Adrenal gland (tissue), 5 donors: ENCODE data around the gene COL6A3.

Source experiments
- POLR2A ChIP-seq, 2 donors: fragments of 450-650 bp; IDR thresholded peaks; one replicate each; pipeline ENCODE4 v1.6.1; 2017; ENCODE audit warnings: antibody characterized with exemption in 2 of 2, mild to moderate bottlenecking in 2 of 2, moderate library complexity in 1 of 2
- TF ChIP-seq, protein P1 (sequence below), 6 experiments: fragments of 450-650 bp in 4 of 6; fragments of 200-600 bp in 2 of 6; sonication (generic) in 1 of 6; IDR thresholded peaks; 1 replicate in 5 of 6; 2 replicates in 1 of 6; pipeline versions ENCODE4 v1.5.1 to v1.8.0; 2016 to 2021; ENCODE audit warnings: antibody characterized with exemption in 6 of 6, mild to moderate bottlenecking in 2 of 6, moderate library complexity in 1 of 6
- donor health status: DM: no; HTN: no; CAD: no.

DNA sequence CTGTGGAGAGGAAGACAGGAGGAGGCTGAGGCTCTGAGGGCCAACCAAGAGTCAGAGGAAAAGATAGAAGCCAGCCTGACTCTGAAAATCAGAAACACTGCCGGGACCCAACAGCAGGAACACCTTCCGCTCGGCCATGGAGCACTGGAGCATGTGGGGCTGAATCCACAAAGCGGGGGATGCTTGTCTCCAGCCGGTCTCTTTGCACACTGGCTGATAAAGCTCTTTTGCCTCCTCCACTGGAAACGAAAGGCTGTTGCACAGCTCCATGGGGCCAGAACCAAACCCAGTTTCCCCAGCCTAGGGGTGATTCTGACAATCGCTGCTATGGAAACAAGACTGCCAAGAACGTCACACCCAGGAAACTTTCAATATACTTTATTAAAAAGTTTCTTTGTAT, 90.3 kb downstream of the COL6A3 start:
- TF ChIP-seq, protein P1, sequence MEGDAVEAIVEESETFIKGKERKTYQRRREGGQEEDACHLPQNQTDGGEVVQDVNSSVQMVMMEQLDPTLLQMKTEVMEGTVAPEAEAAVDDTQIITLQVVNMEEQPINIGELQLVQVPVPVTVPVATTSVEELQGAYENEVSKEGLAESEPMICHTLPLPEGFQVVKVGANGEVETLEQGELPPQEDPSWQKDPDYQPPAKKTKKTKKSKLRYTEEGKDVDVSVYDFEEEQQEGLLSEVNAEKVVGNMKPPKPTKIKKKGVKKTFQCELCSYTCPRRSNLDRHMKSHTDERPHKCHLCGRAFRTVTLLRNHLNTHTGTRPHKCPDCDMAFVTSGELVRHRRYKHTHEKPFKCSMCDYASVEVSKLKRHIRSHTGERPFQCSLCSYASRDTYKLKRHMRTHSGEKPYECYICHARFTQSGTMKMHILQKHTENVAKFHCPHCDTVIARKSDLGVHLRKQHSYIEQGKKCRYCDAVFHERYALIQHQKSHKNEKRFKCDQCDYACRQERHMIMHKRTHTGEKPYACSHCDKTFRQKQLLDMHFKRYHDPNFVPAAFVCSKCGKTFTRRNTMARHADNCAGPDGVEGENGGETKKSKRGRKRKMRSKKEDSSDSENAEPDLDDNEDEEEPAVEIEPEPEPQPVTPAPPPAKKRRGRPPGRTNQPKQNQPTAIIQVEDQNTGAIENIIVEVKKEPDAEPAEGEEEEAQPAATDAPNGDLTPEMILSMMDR (IDR thresholded peaks at IDR 0.05) = no peak
- no peak for TF ChIP-seq POLR2A (IDR thresholded peaks at IDR 0.05)
